IMR-90 (cell line): ENCODE results near the gene ZC3HAV1L. TPM values are rescaled to one million over a fixed set of nuclear protein-coding genes. Genes with fewer than 3 reads are reported as not detected.

Experiments used
- ATAC-seq: fragments of 200-7000 bp; cut with Tn5 transposase; 2 replicates; pipeline ENCODE4 v1.9.1; 2020; ENCODE audit warnings: low read depth, mild to moderate bottlenecking, moderate library complexity
- BruUV-seq: library from RNA; stranded (reverse); fragments of 400-500 nt; replicated peaks from 2 replicates; lab custom pipeline; 2021; lab: Mats Ljungman, UMichigan
- CTCF ChIA-PET: fragments of 300-600 bp; formaldehyde crosslinking; extraction: SDS; loops from one replicate; lab custom pipeline; 2021; ENCODE audit warnings: antibody characterized with exemption; lab: Yijun Ruan, JAX
- POLR2A ChIA-PET: fragments of 300-600 bp; sonication (Branson Sonifier 250); formaldehyde crosslinking; loops from one replicate; lab custom pipeline; 2022; ENCODE audit warnings: antibody characterized with exemption; ENCODE audit not compliant: unreplicated experiment; lab: Charles Lee
- DNase-seq: peaks from one replicate; pipeline ENCODE4 v3.0.0; 2013
- H2AFZ ChIP-seq: replicated peaks from 2 replicates; pipeline ENCODE3; 2013; ENCODE audit warnings: low read length, mild to moderate bottlenecking; ENCODE audit not compliant: poor library complexity
- H2AK5ac ChIP-seq: 2 replicates; pipeline ENCODE4 v1.6.1; 2013; ENCODE audit warnings: low read depth, low read length, inconsistent platforms
- H2AK9ac ChIP-seq: replicated peaks from 2 replicates; pipeline ENCODE3; 2013; ENCODE audit warnings: mild to moderate bottlenecking, low read depth, low read length, moderate library complexity; ENCODE audit not compliant: poor library complexity
- H2BK120ac ChIP-seq: 2 replicates; pipeline ENCODE4 v1.6.1; 2013; ENCODE audit warnings: low read depth, low read length, inconsistent platforms
- H2BK15ac ChIP-seq: 3 replicates; pipeline ENCODE4 v1.6.1; 2013; ENCODE audit warnings: low read depth, low read length, inconsistent platforms
- H2BK20ac ChIP-seq: 2 replicates; pipeline ENCODE4 v1.6.1; 2013; ENCODE audit warnings: low read depth, mild to moderate bottlenecking, inconsistent platforms, low read length, moderate library complexity
- H2BK5ac ChIP-seq: 2 replicates; pipeline ENCODE4 v1.6.1; 2013; ENCODE audit warnings: mild to moderate bottlenecking, low read depth, low read length, inconsistent platforms; ENCODE audit not compliant: poor library complexity, severe bottlenecking
- H3K14ac ChIP-seq: replicated peaks from 2 replicates; pipeline ENCODE4 v1.6.1; 2013; ENCODE audit warnings: low read depth, low read length, inconsistent platforms
- H3K18ac ChIP-seq: 2 replicates; pipeline ENCODE4 v1.6.1; 2013; ENCODE audit warnings: low read depth, low read length, control low read depth
- H3K23ac ChIP-seq: 2 replicates; pipeline ENCODE4 v1.6.1; 2013; ENCODE audit warnings: low read depth, low read length, inconsistent platforms
- H3K27ac ChIP-seq: 2 replicates; pipeline ENCODE4 v1.5.1; 2013; ENCODE audit warnings: mild to moderate bottlenecking, control low read depth, low read length; ENCODE audit not compliant: insufficient read depth
- H3K27me3 ChIP-seq: 2 replicates; pipeline ENCODE4 v1.6.1; 2013; ENCODE audit warnings: low read length; ENCODE audit not compliant: control insufficient read depth, insufficient read depth
- H3K36me3 ChIP-seq: 2 replicates; pipeline ENCODE4 v1.6.1; 2013; ENCODE audit warnings: low read length, mixed read lengths; ENCODE audit not compliant: control insufficient read depth, insufficient read depth
- H3K4ac ChIP-seq: 2 replicates; pipeline ENCODE4 v1.6.1; 2013; ENCODE audit warnings: low read depth, low read length, inconsistent platforms
- H3K4me1 ChIP-seq: 2 replicates; pipeline ENCODE4 v1.6.1; 2013; ENCODE audit warnings: low read length, mixed read lengths; ENCODE audit not compliant: control insufficient read depth, insufficient read depth
- H3K4me2 ChIP-seq: 2 replicates; pipeline ENCODE4 v1.6.1; 2013; ENCODE audit warnings: low read depth, mild to moderate bottlenecking, control low read depth, low read length, moderate library complexity
- H3K4me3 ChIP-seq: 2 replicates; pipeline ENCODE4 v1.5.1; 2013; ENCODE audit warnings: low read depth, mild to moderate bottlenecking, control low read depth, low read length, moderate library complexity; ENCODE audit not compliant: insufficient read depth
- H3K56ac ChIP-seq: 2 replicates; pipeline ENCODE4 v1.6.1; 2013; ENCODE audit warnings: low read length, inconsistent platforms; ENCODE audit not compliant: insufficient read depth; ENCODE audit errors: extremely low read depth
- H3K79me1 ChIP-seq, 2 experiments: 2 replicates each; pipeline ENCODE4 v1.6.1; 2013; ENCODE audit warnings: low read length in 2 of 2, inconsistent platforms in 1 of 2, low read depth in 1 of 2
- H3K9ac ChIP-seq: 2 replicates; pipeline ENCODE4 v1.6.1; 2013; ENCODE audit warnings: low read depth, low read length, control low read depth
- H3K9me1 ChIP-seq: 2 replicates; pipeline ENCODE4 v1.6.1; 2013; ENCODE audit warnings: low read length, inconsistent platforms; ENCODE audit not compliant: insufficient read depth
- H3K9me3 ChIP-seq: 2 replicates; pipeline ENCODE4 v1.6.1; 2013; ENCODE audit warnings: low read length; ENCODE audit not compliant: control insufficient read depth, insufficient read depth
- H4K20me1 ChIP-seq: 2 replicates; pipeline ENCODE4 v1.6.1; 2013; ENCODE audit warnings: low read length, inconsistent platforms; ENCODE audit not compliant: insufficient read depth
- H4K5ac ChIP-seq: 2 replicates; pipeline ENCODE4 v1.6.1; 2013; ENCODE audit warnings: mild to moderate bottlenecking, low read depth, low read length, control low read depth
- H4K8ac ChIP-seq, 2 experiments: 2 replicates each; pipeline ENCODE4 v1.6.1; 2013; ENCODE audit warnings: low read depth in 2 of 2, low read length in 2 of 2, control low read depth in 1 of 2, inconsistent platforms in 1 of 2
- H4K91ac ChIP-seq: 2 replicates; pipeline ENCODE4 v1.6.1; 2013; ENCODE audit warnings: low read depth, low read length, inconsistent platforms; ENCODE audit not compliant: insufficient read depth
- CEBPB ChIP-seq: IDR thresholded peaks from 2 replicates; pipeline ENCODE4 v1.6.1; 2012; ENCODE audit warnings: low read depth, low read length, improper control_type of control experiment
- CHD1 ChIP-seq: IDR thresholded peaks from 2 replicates; pipeline ENCODE4 v1.6.1; 2012; ENCODE audit warnings: low read depth, low read length, improper control_type of control experiment
- MAFK ChIP-seq: IDR thresholded peaks from 2 replicates; pipeline ENCODE4 v1.6.1; 2012; ENCODE audit warnings: low read depth, low read length, improper control_type of control experiment
- MAZ ChIP-seq: IDR thresholded peaks from 2 replicates; pipeline ENCODE4 v1.6.1; 2012; ENCODE audit warnings: low read depth, mild to moderate bottlenecking, low read length, improper control_type of control experiment, moderate library complexity, borderline replicate concordance
- MXI1 ChIP-seq: IDR thresholded peaks from 2 replicates; pipeline ENCODE4 v1.6.1; 2012; ENCODE audit warnings: low read depth, mild to moderate bottlenecking, low read length, moderate library complexity, borderline replicate concordance
- NFE2L2 ChIP-seq: fragments of 150-350 bp; IDR thresholded peaks from 2 replicates; pipeline ENCODE4 v1.6.1; 2016; ENCODE audit warnings: low read depth, mild to moderate bottlenecking, low read length
- WGBS, 2 experiments: methylation state at CpG; one replicate each; pipeline versions ENCODE4 v1.1.5 to v1.1.7; 2013; ENCODE audit warnings: missing lambda C conversion rate in 2 of 2; ENCODE audit not compliant: insufficient read length in 1 of 2; ENCODE audit errors: extremely low coverage in 2 of 2; 5-methylcytosine and 5-hydroxymethylcytosine counted together
- dilution Hi-C: fragments of 300-500 bp; cut with HindIII; formaldehyde crosslinking; loops from one replicate; pipeline ENCODE4 v1.14.3; 2018; ENCODE audit warnings: low sequenced_read_pairs; ENCODE audit not compliant: unreplicated experiment
- in situ Hi-C: fragments of 300-500 bp; cut with MboI; formaldehyde crosslinking; loops from 3 replicates; pipeline ENCODE4 v1.14.3; 2019; ENCODE audit warnings: low sequenced_read_pairs, inconsistent platforms, mixed read lengths
- intact Hi-C: fragments of 100-400 bp; cut with micrococcal nuclease; formaldehyde crosslinking; loops from 2 replicates; pipeline ENCODE4 v1.10.0; 2022
- polyA plus RNA-seq, 3 experiments: library from polyadenylated mRNA; depleted of rRNA; stranded (reverse); fragments of >200 nt; gene quantifications; 2 replicates each; pipeline ENCODE4 v1.2.3, GENCODE V29; 2012; ENCODE audit warnings: low replicate concordance in 1 of 3
- total RNA-seq: library from RNA; depleted of rRNA; stranded (reverse); fragments of >200 nt; gene quantifications from 2 replicates; pipeline ENCODE4 v1.2.3, GENCODE V29; 2012
- TF ChIP-seq, protein P1 (sequence below): fragments of 150-350 bp; IDR thresholded peaks from 2 replicates; pipeline ENCODE4 v1.6.1; 2017; ENCODE audit warnings: mild to moderate bottlenecking, antibody characterized with exemption, low read length, low read depth

Gene ZC3HAV1L
- total and polyA plus RNA-seq, 2 of the 4 experiments (the other 2 are of a cell fraction): 4.5 to 9.4 TPM

DNA sequence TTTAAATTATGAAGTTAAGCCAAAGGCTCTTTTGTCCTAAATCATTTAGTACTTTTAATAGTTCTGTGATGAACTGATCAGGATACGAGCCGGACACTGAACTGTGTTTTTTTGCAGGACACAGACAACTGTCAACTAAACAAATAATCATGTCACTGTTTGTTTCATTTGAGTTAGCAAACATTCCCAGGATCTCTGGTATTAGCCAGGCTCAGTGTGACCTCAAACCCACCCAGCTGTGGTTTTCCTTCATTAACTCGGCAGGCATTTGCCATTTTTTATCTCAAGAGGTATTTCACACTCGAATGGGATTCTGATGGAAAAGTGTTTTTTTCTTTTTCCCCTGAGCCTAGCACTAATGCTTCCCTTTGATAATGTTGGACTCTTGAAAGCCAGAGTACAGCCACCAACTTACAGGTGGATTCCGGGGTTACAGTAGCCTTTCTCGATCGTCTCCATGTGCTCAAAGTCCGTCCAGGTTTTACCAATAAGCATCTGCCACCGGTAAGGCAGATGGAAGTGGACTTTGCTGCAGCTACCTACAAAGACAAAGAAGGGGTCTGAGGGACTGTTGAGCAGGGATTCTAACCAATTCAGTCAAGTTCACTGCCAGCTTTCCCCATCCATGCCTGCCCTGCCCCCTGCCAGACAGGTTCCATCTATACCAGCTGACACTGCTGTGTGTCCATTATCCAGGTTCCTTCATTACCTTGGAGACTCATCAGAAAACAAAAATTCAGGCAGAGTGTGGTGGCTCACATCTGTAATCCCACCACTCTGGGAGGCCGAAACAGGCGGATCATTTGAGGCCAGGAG is 40.2 kb upstream of the ZC3HAV1L start:
- dilution Hi-C loops: no loop called here
- Histone ChIP-seq H3K4me1 (peaks cover 2% of the 10 kb centered on the region; the same call in 1 of the 2 replicates), H4K8ac (no peak overlapping the region), H2AK9ac (no peak overlapping the region), H2AFZ (no peak overlapping the region), H4K91ac (no peak overlapping the region), H4K5ac (no peak overlapping the region), H3K9me1 (peaks cover 3% of the 10 kb centered on the region), H2BK5ac (no peak overlapping the region), H3K9ac (no peak overlapping the region), H3K4ac (no peak overlapping the region), H3K36me3 (peaks cover 32% of the 10 kb centered on the region), H3K27me3 (no peaks in the 10 kb centered on the region), H2AK5ac (no peak overlapping the region), H2BK20ac (no peak overlapping the region), H3K18ac (no peak overlapping the region), H3K9me3 (no peaks in the 10 kb centered on the region), H3K4me2 (no peak overlapping the region), H3K4me3 (no peak overlapping the region), H3K14ac (no peak overlapping the region), H3K23ac (no peak overlapping the region), H3K27ac (no peak overlapping the region), H3K79me1 (peaks cover 0 to 10% of the 10 kb centered on the region in 2 experiments; a peak in 1 of 4 replicates), H2BK15ac (no peak overlapping the region), H2BK120ac (no peak overlapping the region), H4K20me1 (no peaks in the 10 kb centered on the region), H3K56ac (no peak overlapping the region)
- intact Hi-C loops: loop anchor here (1.0 to 2.0 kb wide), 4 partner anchors 57 to 338 kb away; a partner anchor contains a TSS
- in situ Hi-C loops: loop anchor here (10.0 kb wide), 1 partner anchor 191 kb away; no protein-coding TSS in a partner anchor
- TF ChIP-seq, protein P1, sequence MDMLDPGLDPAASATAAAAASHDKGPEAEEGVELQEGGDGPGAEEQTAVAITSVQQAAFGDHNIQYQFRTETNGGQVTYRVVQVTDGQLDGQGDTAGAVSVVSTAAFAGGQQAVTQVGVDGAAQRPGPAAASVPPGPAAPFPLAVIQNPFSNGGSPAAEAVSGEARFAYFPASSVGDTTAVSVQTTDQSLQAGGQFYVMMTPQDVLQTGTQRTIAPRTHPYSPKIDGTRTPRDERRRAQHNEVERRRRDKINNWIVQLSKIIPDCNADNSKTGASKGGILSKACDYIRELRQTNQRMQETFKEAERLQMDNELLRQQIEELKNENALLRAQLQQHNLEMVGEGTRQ: no peak
- TF ChIP-seq NFE2L2 (no peak), CHD1 (no peak), CEBPB (no peak), MAZ (no peak), MXI1 (no peak), MAFK (no peak)
- POLR2A ChIA-PET: no interaction called here
- DNase-seq (no peak), ATAC-seq (no peak)
- no TSS peak for BruUV-seq
- 90% methylated on average over 2 of the region's 11 CpGs; no CpG with 5 or more reads in 1 of the 2 experiments for WGBS, 2 experiments
- CTCF ChIA-PET: interaction anchor here (1.2 to 1.9 kb wide), 4 partner anchors 11 to 41 kb away, joined by 3 to 14 read pairs (median 5); partner anchors contain the start of gene ZC3HAV1L
